GM12873 (cell line): ENCODE data around the gene TFEB.

Source experiments
- TF ChIP-seq, protein P1 (sequence below): IDR thresholded peaks from 2 replicates; pipeline ENCODE4 v1.5.1; 2012; ENCODE audit warnings: low read depth, mild to moderate bottlenecking, moderate library complexity, low read length, control low read depth; ENCODE audit not compliant: insufficient read depth; ENCODE audit errors: missing control alignments

TFEB gene

DNA sequence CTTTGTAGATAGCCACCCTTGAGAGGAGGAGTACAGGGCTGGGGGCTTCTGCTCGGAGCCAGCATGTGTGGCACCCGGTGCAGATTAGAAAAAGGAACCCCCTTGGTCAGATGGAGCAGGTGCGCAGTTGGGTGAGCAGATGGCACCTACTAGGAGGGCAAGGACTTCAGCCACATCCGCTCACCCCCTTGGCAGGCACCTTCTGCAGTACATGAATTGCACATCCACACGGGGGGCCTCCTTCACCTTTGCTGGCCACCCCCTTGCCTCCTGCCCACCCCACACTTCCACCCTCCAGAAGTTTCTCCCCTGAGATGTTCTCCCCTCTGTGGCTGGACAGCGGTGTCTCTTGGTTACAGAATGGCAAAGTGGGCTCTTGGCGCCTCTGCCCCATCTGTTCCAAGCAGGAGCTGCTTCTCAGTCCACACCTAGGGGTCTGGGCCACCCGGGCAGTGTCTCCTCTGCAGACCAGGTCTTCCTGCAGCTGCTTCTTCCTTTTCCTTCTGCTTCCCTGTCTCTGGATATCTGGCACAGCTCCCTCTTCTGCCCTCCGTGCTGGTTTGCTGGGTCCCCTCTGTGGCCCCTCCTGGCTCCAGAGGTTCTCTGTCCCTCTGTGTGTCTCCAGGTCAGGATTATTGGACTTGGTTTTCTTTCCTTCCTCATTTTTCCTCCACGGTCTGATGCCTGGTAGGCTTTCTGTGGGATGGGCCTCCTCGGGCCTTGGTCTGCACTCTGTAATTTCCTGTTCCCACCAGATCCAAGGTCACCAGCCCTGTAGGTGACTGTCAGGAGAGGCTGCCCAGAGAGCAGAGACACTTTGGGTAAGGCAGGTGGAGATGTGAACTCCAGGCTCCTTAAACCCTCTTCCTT, 93.1 kb downstream of the TFEB start:
- TF ChIP-seq, protein P1, sequence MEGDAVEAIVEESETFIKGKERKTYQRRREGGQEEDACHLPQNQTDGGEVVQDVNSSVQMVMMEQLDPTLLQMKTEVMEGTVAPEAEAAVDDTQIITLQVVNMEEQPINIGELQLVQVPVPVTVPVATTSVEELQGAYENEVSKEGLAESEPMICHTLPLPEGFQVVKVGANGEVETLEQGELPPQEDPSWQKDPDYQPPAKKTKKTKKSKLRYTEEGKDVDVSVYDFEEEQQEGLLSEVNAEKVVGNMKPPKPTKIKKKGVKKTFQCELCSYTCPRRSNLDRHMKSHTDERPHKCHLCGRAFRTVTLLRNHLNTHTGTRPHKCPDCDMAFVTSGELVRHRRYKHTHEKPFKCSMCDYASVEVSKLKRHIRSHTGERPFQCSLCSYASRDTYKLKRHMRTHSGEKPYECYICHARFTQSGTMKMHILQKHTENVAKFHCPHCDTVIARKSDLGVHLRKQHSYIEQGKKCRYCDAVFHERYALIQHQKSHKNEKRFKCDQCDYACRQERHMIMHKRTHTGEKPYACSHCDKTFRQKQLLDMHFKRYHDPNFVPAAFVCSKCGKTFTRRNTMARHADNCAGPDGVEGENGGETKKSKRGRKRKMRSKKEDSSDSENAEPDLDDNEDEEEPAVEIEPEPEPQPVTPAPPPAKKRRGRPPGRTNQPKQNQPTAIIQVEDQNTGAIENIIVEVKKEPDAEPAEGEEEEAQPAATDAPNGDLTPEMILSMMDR: no peak

DNA sequence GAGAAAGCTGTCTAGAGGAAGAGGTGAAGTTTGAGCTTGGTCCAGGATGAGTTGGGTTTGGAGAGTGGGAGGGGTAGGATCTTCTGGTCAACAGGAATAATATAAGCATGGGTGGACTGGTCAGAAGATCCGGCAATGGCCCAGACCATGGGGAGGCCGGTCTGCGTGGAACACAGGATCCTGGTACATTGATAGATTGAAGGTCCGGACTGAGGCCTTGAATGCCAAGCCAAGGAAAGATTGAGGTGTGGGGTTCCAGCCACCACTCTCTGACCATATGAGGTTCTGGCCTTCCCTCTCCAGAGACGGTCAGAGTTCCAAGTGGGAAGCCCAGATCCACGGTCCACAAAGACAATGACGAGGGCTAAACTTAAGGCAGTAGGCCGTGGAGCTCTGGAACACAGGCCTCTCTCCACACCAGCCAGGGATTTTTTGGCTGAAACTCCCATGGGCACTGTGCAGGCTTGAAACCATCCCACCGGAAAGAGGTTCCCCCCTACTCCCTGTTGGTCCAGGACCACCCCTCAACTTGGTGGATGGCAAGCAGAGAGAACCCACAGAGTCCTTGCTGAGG, 94.0 kb downstream of the TFEB start:
- TF ChIP-seq, protein P1: no peak

DNA sequence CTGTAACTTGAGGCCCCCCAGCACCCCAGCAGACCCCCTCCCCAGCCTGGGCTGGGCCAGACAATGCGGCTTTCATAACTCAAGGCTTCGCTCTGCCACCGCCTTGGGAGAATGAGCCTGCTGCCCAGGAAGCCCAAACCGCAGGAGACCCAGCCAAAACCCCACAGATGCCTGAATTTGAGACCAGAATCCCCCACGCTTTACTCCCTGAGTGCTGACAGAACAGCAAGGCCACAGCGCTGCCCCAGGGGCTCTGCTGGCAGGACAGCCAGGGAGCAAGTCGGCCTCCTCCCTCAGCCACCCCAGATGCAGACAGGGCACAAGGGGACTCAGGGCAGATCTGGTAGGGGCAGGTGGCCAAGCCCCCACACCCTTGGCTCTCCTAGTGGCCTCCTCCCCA, 95.0 kb downstream of the TFEB start:
- TF ChIP-seq, protein P1: no peak

DNA sequence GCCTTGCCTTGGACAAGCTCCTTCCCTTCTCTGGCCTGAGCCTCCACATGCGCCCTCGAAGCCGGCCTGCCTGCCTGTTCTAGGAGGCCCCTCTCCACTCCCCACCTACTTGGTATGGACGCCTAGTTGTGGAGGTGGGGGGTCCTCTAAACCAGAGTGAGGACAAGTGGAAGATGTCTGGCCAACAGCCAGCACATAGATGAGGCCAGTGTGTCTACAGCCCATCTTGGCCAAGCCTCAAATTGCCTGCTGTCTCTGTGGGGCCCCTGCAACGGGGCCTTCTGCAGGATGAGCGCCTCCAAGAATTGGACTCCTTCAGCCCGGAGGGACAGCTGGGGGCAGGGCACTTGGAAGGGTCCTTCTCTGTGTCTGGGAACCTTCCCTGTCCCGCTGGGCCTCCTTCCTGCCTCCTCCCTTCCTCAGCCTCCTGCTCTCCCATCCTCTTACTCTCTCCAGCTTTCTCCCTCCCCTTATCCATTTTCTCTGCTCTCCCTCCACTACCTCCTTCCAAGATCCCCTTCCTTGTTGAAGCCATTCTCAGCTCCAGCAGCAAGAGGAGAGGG, 95.5 kb downstream of the TFEB start:
- TF ChIP-seq, protein P1: no peak

DNA sequence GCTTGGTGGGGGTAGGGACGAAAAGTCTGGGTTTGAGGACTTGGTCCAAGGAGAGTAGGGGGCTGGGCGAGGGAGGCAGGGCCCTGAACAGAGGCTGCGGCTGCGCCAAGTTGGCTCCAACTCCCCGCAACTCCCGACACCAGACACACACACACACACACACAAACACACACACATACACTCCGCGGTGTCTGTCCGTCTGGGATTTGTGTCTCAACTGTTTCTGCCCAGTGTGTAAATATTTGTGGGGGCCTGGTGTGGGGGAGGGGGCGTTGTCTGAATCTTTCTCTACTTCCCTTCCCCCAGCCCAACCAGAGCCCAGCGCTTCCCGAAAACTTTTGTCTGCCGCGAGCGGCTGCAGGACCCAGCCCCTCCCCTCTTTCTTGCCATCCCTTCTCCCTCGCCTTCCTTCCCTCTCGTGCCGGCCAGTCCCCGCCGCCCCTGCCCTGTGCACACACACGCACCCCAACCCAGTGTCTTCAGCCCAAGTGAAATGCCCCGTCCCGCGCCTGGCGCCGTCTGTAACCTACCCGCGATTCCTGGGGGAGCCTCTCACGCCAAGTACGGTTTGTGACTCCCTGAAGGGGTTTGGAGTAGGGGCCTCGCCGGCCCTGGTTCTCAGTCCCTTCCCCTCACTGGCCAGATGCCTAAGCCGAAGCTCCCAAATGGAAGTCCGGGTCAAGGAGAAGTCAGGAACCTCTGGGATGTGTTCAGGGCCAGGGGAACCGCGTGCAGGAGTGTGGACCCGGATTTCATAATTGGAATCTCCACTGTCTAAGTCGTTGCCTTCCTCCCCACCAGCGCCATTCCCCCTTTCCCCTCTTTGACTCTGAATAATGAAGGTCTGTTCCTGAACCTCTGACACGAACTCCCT, 96.2 kb downstream of the TFEB start:
- TF ChIP-seq, protein P1: no peak

DNA sequence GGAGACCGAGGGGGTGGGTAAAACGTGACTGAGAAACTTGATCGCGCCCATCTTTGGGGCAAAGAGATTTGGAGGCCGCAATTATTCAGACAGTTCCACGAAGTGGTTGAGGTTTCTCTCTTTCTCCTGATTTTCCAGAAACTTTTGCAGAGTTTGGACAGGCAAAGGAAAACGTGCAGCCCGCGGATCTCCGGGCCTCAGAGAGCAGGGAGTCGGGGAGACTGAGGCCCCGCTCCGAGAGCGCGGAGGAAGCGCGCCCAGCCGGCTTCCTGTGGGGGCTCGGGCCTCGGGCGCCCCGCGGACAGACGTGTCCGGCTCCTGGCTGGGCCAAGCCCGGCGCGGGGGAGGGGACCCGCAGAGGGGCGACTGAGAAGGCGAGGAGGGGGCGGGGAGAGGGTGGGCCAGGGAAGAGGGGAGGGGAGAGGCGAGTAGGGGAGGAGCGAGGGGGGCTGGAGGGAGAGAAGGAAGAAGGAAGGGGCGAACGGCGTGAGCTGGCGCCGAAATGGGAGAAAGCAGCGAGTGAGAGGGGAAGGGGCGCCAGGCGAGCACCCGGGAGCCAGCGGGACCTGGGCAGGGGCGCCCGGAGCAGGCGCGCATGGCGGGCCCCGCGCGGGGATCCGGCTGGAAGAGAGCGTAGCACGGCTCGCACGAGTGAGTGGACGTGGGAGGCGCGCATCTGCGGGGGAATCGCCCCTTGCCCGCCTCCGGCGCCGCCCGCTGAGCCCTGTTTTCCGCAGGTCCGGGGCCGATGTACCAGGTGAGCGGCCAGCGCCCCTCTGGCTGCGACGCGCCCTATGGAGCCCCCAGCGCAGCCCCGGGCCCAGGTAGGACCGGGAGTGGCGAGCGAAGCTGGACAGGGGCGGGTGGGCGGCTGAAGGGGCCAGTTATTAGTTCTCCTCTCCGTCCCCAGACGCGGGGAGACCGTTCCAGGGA, 97.1 kb downstream of the TFEB start, which contains the start of gene MDFI:
MDFI (plus strand) TSS at position 467 of the 933 bp plus-strand sequence; CDS start at position 749, 282 bp downstream.
- TF ChIP-seq, protein P1: no peak
